Retinal pigment epithelial cell (primary cell): ENCODE results near the gene CFAP157.

Experiments used
- DNase-seq: peaks from one replicate; pipeline ENCODE4 v3.0.0-alpha.2; 2010; ENCODE audit warnings: low read depth
- H3K4me3 ChIP-seq: 2 replicates; pipeline ENCODE4 v1.5.1; 2011; ENCODE audit warnings: mild to moderate bottlenecking, low read length, control low read depth, moderate library complexity
- TF ChIP-seq, protein P1 (sequence below): conservative IDR thresholded peaks from 2 replicates; pipeline ENCODE4 v1.5.1; 2011; ENCODE audit warnings: low read depth, low read length, control low read depth, inconsistent platforms

The CFAP157 gene

DNA sequence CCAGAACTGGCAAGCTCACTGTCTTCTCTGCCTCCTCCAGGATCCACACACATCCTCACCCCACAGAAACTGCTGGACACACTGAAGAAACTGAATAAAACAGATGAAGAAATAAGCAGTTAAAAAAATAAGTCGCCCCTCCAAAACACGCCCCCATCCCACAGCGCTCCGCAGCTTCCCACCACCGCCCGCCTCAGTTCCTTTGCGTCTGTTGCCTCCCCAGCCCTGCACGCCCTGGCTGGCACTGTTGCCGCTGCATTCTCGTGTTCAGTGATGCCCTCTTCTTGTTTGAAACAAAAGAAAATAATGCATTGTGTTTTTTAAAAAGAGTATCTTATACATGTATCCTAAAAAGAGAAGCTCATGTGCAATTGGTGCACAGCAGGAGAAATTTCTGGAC is 16.1 kb upstream of the CFAP157 start:
- TF ChIP-seq, protein P1, sequence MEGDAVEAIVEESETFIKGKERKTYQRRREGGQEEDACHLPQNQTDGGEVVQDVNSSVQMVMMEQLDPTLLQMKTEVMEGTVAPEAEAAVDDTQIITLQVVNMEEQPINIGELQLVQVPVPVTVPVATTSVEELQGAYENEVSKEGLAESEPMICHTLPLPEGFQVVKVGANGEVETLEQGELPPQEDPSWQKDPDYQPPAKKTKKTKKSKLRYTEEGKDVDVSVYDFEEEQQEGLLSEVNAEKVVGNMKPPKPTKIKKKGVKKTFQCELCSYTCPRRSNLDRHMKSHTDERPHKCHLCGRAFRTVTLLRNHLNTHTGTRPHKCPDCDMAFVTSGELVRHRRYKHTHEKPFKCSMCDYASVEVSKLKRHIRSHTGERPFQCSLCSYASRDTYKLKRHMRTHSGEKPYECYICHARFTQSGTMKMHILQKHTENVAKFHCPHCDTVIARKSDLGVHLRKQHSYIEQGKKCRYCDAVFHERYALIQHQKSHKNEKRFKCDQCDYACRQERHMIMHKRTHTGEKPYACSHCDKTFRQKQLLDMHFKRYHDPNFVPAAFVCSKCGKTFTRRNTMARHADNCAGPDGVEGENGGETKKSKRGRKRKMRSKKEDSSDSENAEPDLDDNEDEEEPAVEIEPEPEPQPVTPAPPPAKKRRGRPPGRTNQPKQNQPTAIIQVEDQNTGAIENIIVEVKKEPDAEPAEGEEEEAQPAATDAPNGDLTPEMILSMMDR, result no peak
- no peak overlapping the region for H3K4me3 ChIP-seq
- no peak for DNase-seq

DNA sequence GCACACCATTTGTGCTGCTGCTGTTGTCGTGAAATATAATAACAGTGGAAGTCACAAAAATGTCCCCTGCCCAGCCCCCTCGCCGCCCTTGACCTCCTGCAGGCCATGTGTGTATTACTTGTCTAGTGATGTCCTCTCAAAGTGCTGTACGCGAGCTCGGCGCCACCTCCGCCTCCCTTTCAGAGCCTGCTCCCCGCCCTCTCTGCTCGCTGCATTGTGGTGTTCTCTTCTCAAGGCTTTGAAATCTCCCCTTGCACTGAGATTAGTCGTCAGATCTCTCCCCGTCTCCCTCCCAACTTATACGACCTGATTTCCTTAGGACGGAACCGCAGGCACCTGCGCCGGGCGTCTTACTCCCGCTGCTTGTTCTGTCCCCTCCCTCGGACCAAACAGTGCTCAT is 14.7 kb upstream of the CFAP157 start:
- TF ChIP-seq, protein P1, result no peak
- no peak overlapping the region for H3K4me3 ChIP-seq
- no peak for DNase-seq

DNA sequence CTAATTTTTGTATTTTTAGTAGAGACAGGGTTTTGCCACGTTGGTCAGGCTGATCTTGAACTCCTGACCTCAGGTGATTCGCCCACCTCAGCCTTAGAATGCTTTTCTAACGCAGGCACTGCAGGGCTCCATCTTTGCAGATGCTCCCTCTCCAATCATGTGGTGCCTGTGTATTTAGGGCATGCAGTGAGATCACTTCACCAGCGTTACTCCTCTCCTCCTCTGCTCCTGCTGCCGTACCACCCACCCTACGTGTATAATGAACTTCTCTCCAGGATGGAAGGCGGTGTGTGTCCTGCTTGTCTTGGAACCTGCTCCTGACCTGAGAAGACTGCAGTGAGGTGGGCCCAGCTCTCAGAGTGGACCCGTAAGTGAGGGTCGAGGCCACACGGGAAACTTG is 13.6 kb upstream of the CFAP157 start:
- no peak overlapping the region for H3K4me3 ChIP-seq
- DNase-seq, result no peak
- TF ChIP-seq, protein P1, result no peak

DNA sequence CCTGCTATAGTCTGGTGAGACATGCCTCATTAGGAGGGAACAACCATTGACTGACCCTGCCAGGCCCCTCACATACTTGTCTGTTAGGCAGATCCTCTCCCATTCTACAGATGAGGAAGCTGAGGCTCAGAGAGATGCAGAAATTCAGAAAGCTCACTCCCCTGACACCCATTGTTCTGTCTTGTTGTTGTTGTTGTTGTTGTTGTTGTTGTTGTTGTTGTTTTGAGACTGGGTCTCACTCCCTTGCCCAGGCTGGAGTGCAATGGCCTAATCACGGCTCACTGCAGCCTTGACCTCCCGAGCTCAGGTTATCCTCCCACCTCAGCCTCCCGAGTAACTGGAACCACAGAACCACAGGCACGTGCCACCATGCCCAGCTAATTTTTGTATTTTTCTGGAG is 13.1 kb upstream of the CFAP157 start:
- H3K4me3 ChIP-seq, result no peak overlapping the region
- no peak for DNase-seq
- TF ChIP-seq, protein P1, result no peak

DNA sequence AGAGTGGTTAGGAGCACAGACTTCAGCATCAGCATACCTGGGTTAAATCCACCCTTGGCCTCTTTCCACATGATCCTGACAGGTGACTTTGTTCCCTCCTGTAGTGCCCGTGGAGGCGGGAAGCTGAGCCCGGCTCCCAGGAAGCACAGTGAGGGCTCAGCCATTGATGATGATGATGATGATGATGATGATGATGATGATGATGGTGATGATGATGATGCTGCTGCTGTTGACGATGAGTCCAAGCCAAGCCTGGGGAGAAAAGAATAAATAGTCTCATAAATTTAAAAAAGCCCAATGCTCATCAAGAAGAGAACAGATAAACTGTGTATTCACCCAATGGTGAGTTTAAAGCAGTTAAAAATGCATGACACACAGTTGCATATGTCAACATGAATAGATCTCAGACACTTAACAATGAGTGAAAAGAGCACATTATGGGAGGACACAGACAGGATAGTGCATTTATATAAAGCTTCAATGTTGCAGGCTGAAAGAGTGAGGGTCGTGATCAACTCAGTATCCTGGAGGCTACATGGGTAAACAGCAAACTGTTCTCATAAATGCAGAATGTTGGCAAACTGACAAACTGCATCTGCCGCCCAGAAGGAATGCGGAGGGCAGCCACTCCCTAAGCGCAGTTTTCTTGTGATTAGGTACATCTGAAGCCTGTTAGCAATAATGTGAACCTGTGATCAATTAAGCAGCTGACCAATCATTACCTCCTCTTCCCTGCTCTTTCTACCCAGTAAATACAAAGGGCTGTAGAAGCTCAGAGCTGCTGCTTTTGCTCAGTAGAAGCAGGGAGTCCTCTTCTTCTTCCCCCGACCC is 11.7 kb upstream of the CFAP157 start:
- TF ChIP-seq, protein P1, result no peak
- H3K4me3 ChIP-seq, result no peak overlapping the region
- no peak for DNase-seq

DNA sequence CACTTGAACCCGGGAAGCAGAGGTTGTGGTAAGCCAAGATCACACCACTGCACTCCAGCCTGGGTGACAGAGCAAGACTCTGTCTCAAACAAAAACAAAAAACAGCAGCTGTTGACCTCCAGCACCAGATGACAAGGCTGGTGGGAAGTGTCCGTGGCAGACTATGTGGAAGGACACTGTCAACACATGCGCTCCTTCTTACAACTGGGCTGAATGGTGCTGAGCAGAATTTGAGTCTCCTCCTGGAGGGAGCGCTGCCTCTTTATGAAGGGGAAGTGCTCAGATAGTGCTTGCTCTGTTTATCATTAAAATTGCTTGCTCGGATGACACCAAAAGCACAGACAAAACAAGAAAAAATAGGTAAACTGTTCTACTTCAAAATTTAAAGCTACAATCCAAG is 9.2 kb upstream of the CFAP157 start:
- DNase-seq, result no peak
- H3K4me3 ChIP-seq, result no peak overlapping the region
- TF ChIP-seq, protein P1, result no peak

DNA sequence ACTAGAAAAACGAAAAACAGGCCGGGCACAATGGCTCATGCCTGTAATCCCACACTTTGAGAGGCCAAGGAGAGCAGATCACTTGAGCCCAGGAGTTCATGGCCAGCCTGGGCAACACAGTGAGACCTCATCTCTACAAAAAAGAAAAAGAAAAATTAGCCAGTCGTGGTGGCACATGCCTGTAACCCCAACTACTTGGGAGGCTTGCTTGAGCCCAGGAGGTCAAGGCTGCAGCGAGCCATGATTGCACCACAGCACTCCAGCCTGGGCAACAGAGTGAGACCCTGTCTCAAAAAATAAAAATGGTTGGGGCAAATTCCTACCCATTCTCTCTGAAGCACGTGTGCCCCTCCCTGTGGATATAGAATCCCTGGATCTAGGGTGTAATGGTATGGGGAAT is 8.4 kb upstream of the CFAP157 start:
- TF ChIP-seq, protein P1, result no peak
- no peak overlapping the region for H3K4me3 ChIP-seq
- DNase-seq, result no peak
